HepG2 (cell line): Measurements from ENCODE around the gene MCAM. TPM values are rescaled to one million over a fixed set of nuclear protein-coding genes. Genes with fewer than 3 reads are reported as not detected.

Experiments
- ATAC-seq: fragments of 200-7000 bp; cut with Tn5 transposase; 3 replicates; pipeline ENCODE4 v1.9.1; 2020; ENCODE audit warnings: mild to moderate bottlenecking, moderate library complexity
- BruUV-seq: library from RNA; stranded (reverse); fragments of 400-500 nt; replicated peaks from 2 replicates; lab custom pipeline; 2021; lab: Mats Ljungman, UMichigan
- CTCF ChIA-PET: fragments of 300-600 bp; formaldehyde crosslinking; extraction: SDS; loops from one replicate; lab custom pipeline; 2021; ENCODE audit warnings: low total read pairs, inconsistent platforms, low intra/inter-chr PET ratio; lab: Yijun Ruan, JAX
- POLR2A ChIA-PET: fragments of 350-600 bp; sonication (Branson Sonifier 250); formaldehyde crosslinking; loops from one replicate; lab custom pipeline; 2020; ENCODE audit warnings: antibody characterized with exemption, inconsistent platforms; lab: Yijun Ruan, JAX
- DNase-seq: peaks from one replicate; pipeline ENCODE4 v3.0.0-alpha.2; 2015; ENCODE audit warnings: low spot score
- FAIRE-seq: peaks from 3 replicates; lab custom pipeline; 2011; peaks lifted over from hg19 to GRCh38; lab: Jason Lieb, UNC
- H2AFZ ChIP-seq: one replicate; pipeline ENCODE4 v1.6.1; 2011; ENCODE audit warnings: low read length, inconsistent platforms
- H3K27ac ChIP-seq: fragments of 300-600 bp; 3 replicates; pipeline ENCODE4 v1.8.0; 2011; ENCODE audit warnings: mixed run types, mild to moderate bottlenecking, mixed read lengths, low read length, inconsistent platforms; ENCODE audit not compliant: insufficient read depth; ENCODE audit errors: extremely low read length
- H3K27me3 ChIP-seq, 2 experiments: fragments of 200-600 bp in 1 of 2; 2 replicates in 1 of 2; 3 replicates in 1 of 2; pipeline versions ENCODE4 v1.6.0 to v1.8.0; 2011; ENCODE audit warnings: low read length in 2 of 2, mild to moderate bottlenecking in 2 of 2, moderate library complexity in 2 of 2, inconsistent platforms in 1 of 2; ENCODE audit not compliant: insufficient read depth in 2 of 2, control insufficient read depth in 1 of 2
- H3K36me3 ChIP-seq, 2 experiments: fragments of 200-600 bp in 1 of 2; replicated peaks in 1 of 2; 2 replicates in 1 of 2; 3 replicates in 1 of 2; pipeline versions ENCODE4 v1.5.1 to v1.8.0; 2011; ENCODE audit warnings: low read length in 2 of 2, inconsistent platforms in 1 of 2; ENCODE audit not compliant: insufficient read depth in 2 of 2, control insufficient read depth in 1 of 2
- H3K4me1 ChIP-seq: 2 replicates; pipeline ENCODE4 v1.5.1; 2012; ENCODE audit warnings: low read length, inconsistent platforms; ENCODE audit not compliant: insufficient read depth
- H3K4me2 ChIP-seq: 2 replicates; pipeline ENCODE4 v1.6.0; 2011; ENCODE audit warnings: low read depth, low read length, inconsistent platforms
- H3K4me3 ChIP-seq, 3 experiments: fragments of 200-600 bp in 1 of 3; sonication (generic), shearing (Covaris generic) in 1 of 3; replicated peaks in 1 of 3; 2 replicates each; pipeline ENCODE4 v1.5.1; 2011 to 2016; ENCODE audit warnings: low read length in 3 of 3, inconsistent platforms in 2 of 3, low read depth in 2 of 3, mild to moderate bottlenecking in 2 of 3, control low read depth in 1 of 3, mixed read lengths in 1 of 3; ENCODE audit not compliant: insufficient read depth in 1 of 3
- H3K79me2 ChIP-seq: one replicate; pipeline ENCODE4 v1.6.1; 2011; ENCODE audit warnings: low read length, inconsistent platforms; ENCODE audit not compliant: insufficient read depth
- H3K9ac ChIP-seq: 2 replicates; pipeline ENCODE4 v1.6.0; 2011; ENCODE audit warnings: mild to moderate bottlenecking, low read depth, low read length, inconsistent platforms; ENCODE audit not compliant: insufficient read depth
- H3K9me3 ChIP-seq: 2 replicates; pipeline ENCODE4 v1.5.1; 2012; ENCODE audit warnings: mild to moderate bottlenecking, low read length
- H4K20me1 ChIP-seq: 2 replicates; pipeline ENCODE4 v1.6.0; 2011; ENCODE audit warnings: inconsistent platforms, mild to moderate bottlenecking, low read length, moderate library complexity; ENCODE audit not compliant: insufficient read depth
- ATM ChIP-seq: fragments of 450-650 bp; IDR thresholded peaks from 2 replicates; pipeline ENCODE4 v1.7.1; 2017; ENCODE audit warnings: mild to moderate bottlenecking, borderline replicate concordance
- GABPA ChIP-seq, 2 experiments: IDR thresholded peaks; 2 replicates each; pipeline ENCODE4 v1.6.1; 2011 to 2016; ENCODE audit warnings: low read depth in 2 of 2, low read length in 1 of 2, missing biosample characterization in 1 of 2, missing genetic modification characterization in 1 of 2
- HCFC1 ChIP-seq: fragments of 150-350 bp; IDR thresholded peaks from 2 replicates; pipeline ENCODE4 v1.6.1; 2014; ENCODE audit warnings: low read depth, low read length
- NCOA2 ChIP-seq: sonication (generic); formaldehyde crosslinking; IDR thresholded peaks from 2 replicates; pipeline ENCODE4 v1.8.0; 2022; ENCODE audit warnings: inconsistent platforms
- NFE2L1 ChIP-seq: sonication (generic); formaldehyde crosslinking; IDR thresholded peaks from 2 replicates; pipeline ENCODE4 v1.4.0; 2020; ENCODE audit warnings: missing genetic modification reagents, mild to moderate bottlenecking, borderline replicate concordance
- PHF20 ChIP-seq: sonication (generic); formaldehyde crosslinking; IDR thresholded peaks from 2 replicates; pipeline ENCODE4 v1.5.0; 2020; ENCODE audit warnings: mild to moderate bottlenecking, missing genetic modification reagents
- SIX4 ChIP-seq: sonication (generic); formaldehyde crosslinking; IDR thresholded peaks from 2 replicates; pipeline ENCODE4 v1.4.0; 2020; ENCODE audit warnings: missing genetic modification reagents
- SMAD3 ChIP-seq: sonication (generic); formaldehyde crosslinking; IDR thresholded peaks from 2 replicates; pipeline ENCODE4 v1.4.0; 2020; ENCODE audit warnings: missing genetic modification reagents
- SP1 ChIP-seq, 2 experiments: fragments of 450-650 bp in 1 of 2; sonication (generic) in 1 of 2; formaldehyde crosslinking in 1 of 2; IDR thresholded peaks; 2 replicates each; pipeline versions ENCODE4 v1.4.0 to v1.6.1; 2016 to 2020; ENCODE audit warnings: missing genetic modification reagents in 1 of 2
- SRSF1 ChIP-seq: fragments of 200-400 bp; formaldehyde crosslinking; optimal IDR thresholded peaks from 2 replicates; pipeline ENCODE3; 2017; ENCODE audit warnings: mild to moderate bottlenecking, low read depth, low read length, moderate library complexity
- ZBTB21 ChIP-seq: sonication (generic); formaldehyde crosslinking; IDR thresholded peaks from 2 replicates; pipeline ENCODE4 v1.4.0; 2020; ENCODE audit warnings: missing genetic modification reagents
- ZBTB39 ChIP-seq: sonication (generic); formaldehyde crosslinking; IDR thresholded peaks from 2 replicates; pipeline ENCODE4 v1.5.0; 2020; ENCODE audit warnings: missing genetic modification reagents
- ZFP36 ChIP-seq: fragments of 150-350 bp; IDR thresholded peaks from 2 replicates; pipeline ENCODE4 v1.6.1; 2018; ENCODE audit warnings: borderline replicate concordance, low read length, low read depth; ENCODE audit not compliant: partially characterized antibody
- ZKSCAN5 ChIP-seq: sonication (generic); formaldehyde crosslinking; IDR thresholded peaks from 2 replicates; pipeline ENCODE4 v1.5.1; 2020; ENCODE audit warnings: mild to moderate bottlenecking, missing genetic modification reagents
- ZNF317 ChIP-seq: sonication (generic); formaldehyde crosslinking; IDR thresholded peaks from 2 replicates; pipeline ENCODE4 v1.5.0; 2020; ENCODE audit warnings: mild to moderate bottlenecking, missing genetic modification reagents
- ZNF776 ChIP-seq: sonication (generic); formaldehyde crosslinking; IDR thresholded peaks from 2 replicates; pipeline ENCODE4 v1.4.0; 2020; ENCODE audit warnings: mild to moderate bottlenecking, missing genetic modification reagents
- ZNF816 ChIP-seq: sonication (generic); formaldehyde crosslinking; IDR thresholded peaks from 2 replicates; pipeline ENCODE4 v1.8.0; 2022; ENCODE audit warnings: missing genetic modification reagents, mild to moderate bottlenecking, borderline replicate concordance
- WGBS: methylation state at CpG from one replicate; pipeline ENCODE4 v1.1.6; 2017; ENCODE audit warnings: low lambda C conversion rate; 5-methylcytosine and 5-hydroxymethylcytosine counted together
- in situ Hi-C: cut with HindIII; loops from 2 replicates; pipeline ENCODE4 v1.10.0; 2017; ENCODE audit warnings: low pct_unique_long_range_greater_than_20kb; ENCODE audit not compliant: extremely low pct_ligation_motif_present
- intact Hi-C: fragments of 100-400 bp; cut with micrococcal nuclease; formaldehyde crosslinking; loops from one replicate; pipeline ENCODE4 v1.10.0; 2022; ENCODE audit not compliant: unreplicated experiment
- polyA plus RNA-seq, 8 experiments: library from polyadenylated mRNA; depleted of rRNA in 3 of 8; stranded (reverse) in 7 of 8; unstranded in 1 of 8; fragments of >200 nt; fragmentation: Illumina TruSeq in 4 of 8; extraction: Trizol in 4 of 8; gene quantifications; 2 replicates each; pipeline versions ENCODE4 v1.2.1 to v1.2.3, GENCODE V29; 2011 to 2016; ENCODE audit warnings: low read depth in 4 of 8, missing spikeins in 1 of 8, mixed read lengths in 1 of 8; ENCODE audit not compliant: insufficient read depth in 1 of 8
- total RNA-seq, 5 experiments: library from RNA; depleted of rRNA; stranded (reverse); fragments of >200 nt; fragmentation: Illumina TruSeq; extraction: Trizol; gene quantifications; 2 replicates each; pipeline ENCODE4 v1.2.3, GENCODE V29; 2016; ENCODE audit warnings: low read depth in 1 of 5
- TF ChIP-seq, protein P1 (sequence below): sonication (generic); formaldehyde crosslinking; IDR thresholded peaks from 2 replicates; pipeline ENCODE4 v1.4.0; 2020; ENCODE audit warnings: missing genetic modification reagents, borderline replicate concordance

The MCAM gene
- total and polyA plus RNA-seq, 2 of the 13 experiments (the other 11 are each of a cell fraction or from before 2014, with no cell fraction given), result 12.1 to 15.2 TPM

DNA sequence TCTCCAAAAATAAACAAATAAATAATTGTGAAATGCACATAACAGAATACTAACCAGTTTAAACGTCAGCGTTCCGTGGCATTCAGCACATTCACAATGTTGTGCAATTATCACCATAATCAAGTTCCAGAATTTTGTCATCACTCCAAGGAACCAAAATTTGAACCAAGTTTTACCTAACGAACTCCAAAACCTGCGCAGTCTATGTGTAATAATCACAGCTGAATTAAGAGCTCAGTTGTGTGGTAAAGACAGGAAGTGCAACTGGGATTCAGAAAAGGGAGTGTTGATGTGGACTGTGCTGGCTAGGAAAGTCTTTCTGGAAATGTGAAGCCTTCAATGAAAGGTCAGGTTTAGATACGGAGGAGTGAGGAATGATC is 5.4 kb upstream of the MCAM start:
- Histone ChIP-seq H3K4me1 (peaks cover 70% of the 10 kb centered on the region), H3K9me3 (no peaks in the 10 kb centered on the region), H3K4me3 (peak overlapping the region in 1 of 3 experiments; percentile 26; a peak in 2 of 6 replicates), H4K20me1 (no peaks in the 10 kb centered on the region), H2AFZ (peak overlapping the region; percentile 52), H3K4me2 (peak overlapping the region; percentile 83), H3K9ac (no peak overlapping the region), H3K36me3 (no peaks in the 10 kb centered on the region), H3K27me3 (no peaks in the 10 kb centered on the region; a peak in 2 of 5 replicates), H3K27ac (no peak overlapping the region), H3K79me2 (no peaks in the 10 kb centered on the region)
- ATAC-seq (no peak), DNase-seq (no peak), FAIRE-seq (no peak)
- WGBS, result 19% methylated on average over 6 of the region's 6 CpGs
- ChIA-PET POLR2A (interaction anchor here (1.3 to 1.9 kb wide), 4 partner anchors 16 to 59 kb away, joined by 3 to 6 read pairs (median 4); partner anchors contain the start of gene USP2), CTCF (interaction anchor here (0.9 kb wide), 1 partner anchor 52 kb away, joined by 5 read pairs; no protein-coding TSS in a partner anchor)
- no TSS peak for BruUV-seq
- intact Hi-C loops, result loop anchor here (10.0 kb wide), 1 partner anchor 118 kb away; the partner anchor contains the start of gene CBL
- in situ Hi-C loops, result no loop called here
- TF ChIP-seq SMAD3 (CRISPR knock-in tag), result no peak
- TF ChIP-seq SRSF1, result no peak
- TF ChIP-seq ZNF816, result no peak
- TF ChIP-seq NFE2L1 (CRISPR knock-in tag), result no peak
- no peak for TF ChIP-seq ZKSCAN5 (CRISPR knock-in tag)
- TF ChIP-seq, protein P1, sequence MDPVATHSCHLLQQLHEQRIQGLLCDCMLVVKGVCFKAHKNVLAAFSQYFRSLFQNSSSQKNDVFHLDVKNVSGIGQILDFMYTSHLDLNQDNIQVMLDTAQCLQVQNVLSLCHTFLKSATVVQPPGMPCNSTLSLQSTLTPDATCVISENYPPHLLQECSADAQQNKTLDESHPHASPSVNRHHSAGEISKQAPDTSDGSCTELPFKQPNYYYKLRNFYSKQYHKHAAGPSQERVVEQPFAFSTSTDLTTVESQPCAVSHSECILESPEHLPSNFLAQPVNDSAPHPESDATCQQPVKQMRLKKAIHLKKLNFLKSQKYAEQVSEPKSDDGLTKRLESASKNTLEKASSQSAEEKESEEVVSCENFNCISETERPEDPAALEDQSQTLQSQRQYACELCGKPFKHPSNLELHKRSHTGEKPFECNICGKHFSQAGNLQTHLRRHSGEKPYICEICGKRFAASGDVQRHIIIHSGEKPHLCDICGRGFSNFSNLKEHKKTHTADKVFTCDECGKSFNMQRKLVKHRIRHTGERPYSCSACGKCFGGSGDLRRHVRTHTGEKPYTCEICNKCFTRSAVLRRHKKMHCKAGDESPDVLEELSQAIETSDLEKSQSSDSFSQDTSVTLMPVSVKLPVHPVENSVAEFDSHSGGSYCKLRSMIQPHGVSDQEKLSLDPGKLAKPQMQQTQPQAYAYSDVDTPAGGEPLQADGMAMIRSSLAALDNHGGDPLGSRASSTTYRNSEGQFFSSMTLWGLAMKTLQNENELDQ (CRISPR knock-in tag), result no peak
- no peak for TF ChIP-seq SIX4
- no peak for TF ChIP-seq HCFC1
- no peak for TF ChIP-seq ZBTB21 (CRISPR knock-in tag)
- no peak for TF ChIP-seq GABPA (IDR thresholded peaks at IDR 0.05; ENCODE audit: low read depth, low read length)
- TF ChIP-seq GABPA (CRISPR knock-in tag; IDR thresholded peaks at IDR 0.05; ENCODE audit: low read depth), result no peak
- no peak for TF ChIP-seq PHF20 (CRISPR knock-in tag)
- no peak for TF ChIP-seq ZNF776 (CRISPR knock-in tag)
- TF ChIP-seq ZNF317, result no peak
- no peak for TF ChIP-seq ATM
- no peak for TF ChIP-seq ZFP36
- TF ChIP-seq SP1 (IDR thresholded peaks at IDR 0.05), result no peak
- TF ChIP-seq SP1 (CRISPR knock-in tag; IDR thresholded peaks at IDR 0.05), result no peak
- TF ChIP-seq ZBTB39 (CRISPR knock-in tag), result no peak
- no peak for TF ChIP-seq NCOA2
